GM12892 (cell line): ENCODE measurements around the gene JAK2.

Experiments used
- POLR2A ChIP-seq: IDR thresholded peaks from 2 replicates; pipeline ENCODE4 v1.6.1; 2011; ENCODE audit warnings: low read depth, low read length, control low read depth
- POLR2AphosphoS5 ChIP-seq: IDR thresholded peaks from 2 replicates; pipeline ENCODE4 v1.6.1; 2011; ENCODE audit warnings: low read depth, low read length, control low read depth
- TAF1 ChIP-seq: IDR thresholded peaks from 2 replicates; pipeline ENCODE4 v1.6.1; 2011; ENCODE audit warnings: low read depth, mild to moderate bottlenecking, control low read depth, low read length, borderline replicate concordance

- TF ChIP-seq POLR2A (no peak), POLR2AphosphoS5 (no peak), TAF1 (no peak)
Measured at GRCh38 chr9:4992872-4993271, 7.8 kb downstream of the JAK2 start.
